SHP77 (cell line): Measurements from ENCODE around the gene ASCC3.
"Not testable (repeated sequence)": the region's sequence is repeated elsewhere in the genome, so short reads cannot be mapped to it uniquely, and the experiment has no call there.

ENCODE experiments used
- DNase-seq, 2 experiments: peaks; one replicate each; lab custom pipeline; 2025; lab: John Stamatoyannopoulos, UW

The ASCC3 gene

GRCh38 chr6:100889351-100889750 lies 8.2 kb upstream of the ASCC3 start:
- no peak for DNase-seq

- no peak for DNase-seq
Observed at GRCh38 chr6:100886076-100886475, 4.9 kb upstream of the ASCC3 start.

- no peak for DNase-seq
Observed at GRCh38 chr6:100883347-100883746, 2.2 kb upstream of the ASCC3 start.

GRCh38 chr6:100881707-100882040 lies 545 bp upstream of the ASCC3 start:
- DNase-seq: peak in 1 of 2 experiments; percentile 19

GRCh38 chr6:100880149-100880852 lies 828 bp downstream of the ASCC3 start:
- DNase-seq: no peak

- DNase-seq: no peak
Observed at GRCh38 chr6:100879317-100879716, 1.8 kb downstream of the ASCC3 start.

GRCh38 chr6:100877851-100878250 lies 3.3 kb downstream of the ASCC3 start:
- no peak for DNase-seq

- DNase-seq: no peak
Observed at GRCh38 chr6:100876251-100876650, 4.9 kb downstream of the ASCC3 start.

GRCh38 chr6:100865525-100865924 lies 15.6 kb downstream of the ASCC3 start:
- no peak for DNase-seq

GRCh38 chr6:100862063-100862462 lies 19.1 kb downstream of the ASCC3 start:
- no peak for DNase-seq

GRCh38 chr6:100856146-100856545 lies 25.0 kb downstream of the ASCC3 start:
- DNase-seq: no peak

- no peak for DNase-seq
Observed at GRCh38 chr6:100851819-100852218, 29.3 kb downstream of the ASCC3 start.

- DNase-seq: no peak
Observed at GRCh38 chr6:100850174-100850573, 31.0 kb downstream of the ASCC3 start.

GRCh38 chr6:100846276-100846675 lies 34.9 kb downstream of the ASCC3 start:
- DNase-seq: no peak

- DNase-seq: no peak
Observed at GRCh38 chr6:100845676-100846075, 35.5 kb downstream of the ASCC3 start.

GRCh38 chr6:100839419-100839818 lies 41.7 kb downstream of the ASCC3 start:
- no peak for DNase-seq

- DNase-seq: no peak
Observed at GRCh38 chr6:100838011-100838410, 43.1 kb downstream of the ASCC3 start.

- DNase-seq: no peak
Observed at GRCh38 chr6:100833972-100834574, 47.1 kb downstream of the ASCC3 start.

GRCh38 chr6:100829077-100829595 lies 52.0 kb downstream of the ASCC3 start:
- DNase-seq: not testable (repeated sequence)

- DNase-seq: no peak
Observed at GRCh38 chr6:100823041-100823440, 58.1 kb downstream of the ASCC3 start.

GRCh38 chr6:100818066-100818465 lies 63.1 kb downstream of the ASCC3 start:
- no peak for DNase-seq

- DNase-seq: no peak
Observed at GRCh38 chr6:100810015-100810414, 71.1 kb downstream of the ASCC3 start.

- no peak for DNase-seq
Observed at GRCh38 chr6:100809346-100809745, 71.8 kb downstream of the ASCC3 start.
